Left renal pelvis (tissue), 4 donors: ENCODE data around the gene MAP4K2. TPM values are rescaled to one million over a fixed set of nuclear protein-coding genes. Genes with fewer than 3 reads are reported as not detected.

Source experiments
- DNase-seq, 4 donors: peaks; one replicate each; pipeline ENCODE4 v3.0.0-alpha.2; 2013; ENCODE audit warnings: low read depth in 4 of 4, low spot score in 3 of 4
- polyA plus RNA-seq, 4 donors: library from polyadenylated mRNA; unstranded; fragments of 120-200 nt; gene quantifications; one replicate each; pipeline ENCODE4 v1.2.1, GENCODE V29; 2013; ENCODE audit not compliant: insufficient read length in 4 of 4

The MAP4K2 gene
- polyA plus RNA-seq, 4 donors, result 12.9 to 27.7 (median 18.1) TPM

- no peak for DNase-seq
Observed at GRCh38 chr11:64771861-64772260, 31.2 kb downstream of the MAP4K2 start.

- DNase-seq, result no peak
Observed at GRCh38 chr11:64770120-64770519, 32.9 kb downstream of the MAP4K2 start.

- DNase-seq, result no peak
Observed at GRCh38 chr11:64769283-64769682, 33.7 kb downstream of the MAP4K2 start.

GRCh38 chr11:64768300-64768694, 34.7 kb downstream of the MAP4K2 start:
- DNase-seq, result no peak

GRCh38 chr11:64767344-64768299, 35.4 kb downstream of the MAP4K2 start:
- DNase-seq, result no peak

GRCh38 chr11:64766881-64767280, 36.1 kb downstream of the MAP4K2 start:
- no peak for DNase-seq

- no peak for DNase-seq
Observed at GRCh38 chr11:64765851-64766665, 37.0 kb downstream of the MAP4K2 start.

GRCh38 chr11:64765291-64765850, 37.6 kb downstream of the MAP4K2 start:
- no peak for DNase-seq

- DNase-seq, result no peak
Observed at GRCh38 chr11:64764753-64765152, 38.3 kb downstream of the MAP4K2 start.

GRCh38 chr11:64764040-64764611, 38.9 kb downstream of the MAP4K2 start:
- DNase-seq, result no peak

GRCh38 chr11:64763526-64764039, 39.4 kb downstream of the MAP4K2 start:
- DNase-seq, result no peak

- peak in 1 of 4 donors; percentile 85 for DNase-seq
Observed at GRCh38 chr11:64762674-64763525, 40.1 kb downstream of the MAP4K2 start.

- no peak for DNase-seq
Observed at GRCh38 chr11:64762277-64762673, 40.7 kb downstream of the MAP4K2 start.

GRCh38 chr11:64760759-64761420, 42.1 kb downstream of the MAP4K2 start:
- DNase-seq, result no peak

GRCh38 chr11:64759722-64760719, 43.0 kb downstream of the MAP4K2 start, which contains the start of gene PYGM:
PYGM (minus strand) TSS chr11:64759974; CDS start chr11:64759898, 76 bp downstream.
- no peak for DNase-seq

- no peak for DNase-seq
Observed at GRCh38 chr11:64759131-64759721, 43.8 kb downstream of the MAP4K2 start.

GRCh38 chr11:64758330-64759079, 44.5 kb downstream of the MAP4K2 start:
- no peak for DNase-seq
